OCI-LY3 (cell line): ENCODE results near the gene COL13A1.

Source experiments
- CTCF ChIP-seq: fragments of 200-600, 300-600 bp; sonication (generic); IDR thresholded peaks from 2 replicates; pipeline ENCODE4 v1.5.1; 2014; ENCODE audit warnings: antibody characterized with exemption, low read length, low read depth
- EZH2phosphoT487 ChIP-seq: fragments of 200-600 bp; shearing (Covaris generic); IDR thresholded peaks from 2 replicates; pipeline ENCODE4 v1.6.1; 2018; ENCODE audit warnings: antibody characterized with exemption, mixed run types, low read depth

GRCh38 chr10:69801094-69801433 is 642 bp upstream of the COL13A1 start:
- TF ChIP-seq CTCF (peak; percentile 58), EZH2phosphoT487 (no peak)
